ENCODE measurements around the gene MNX1.

- TF ChIP-seq, protein P1, sequence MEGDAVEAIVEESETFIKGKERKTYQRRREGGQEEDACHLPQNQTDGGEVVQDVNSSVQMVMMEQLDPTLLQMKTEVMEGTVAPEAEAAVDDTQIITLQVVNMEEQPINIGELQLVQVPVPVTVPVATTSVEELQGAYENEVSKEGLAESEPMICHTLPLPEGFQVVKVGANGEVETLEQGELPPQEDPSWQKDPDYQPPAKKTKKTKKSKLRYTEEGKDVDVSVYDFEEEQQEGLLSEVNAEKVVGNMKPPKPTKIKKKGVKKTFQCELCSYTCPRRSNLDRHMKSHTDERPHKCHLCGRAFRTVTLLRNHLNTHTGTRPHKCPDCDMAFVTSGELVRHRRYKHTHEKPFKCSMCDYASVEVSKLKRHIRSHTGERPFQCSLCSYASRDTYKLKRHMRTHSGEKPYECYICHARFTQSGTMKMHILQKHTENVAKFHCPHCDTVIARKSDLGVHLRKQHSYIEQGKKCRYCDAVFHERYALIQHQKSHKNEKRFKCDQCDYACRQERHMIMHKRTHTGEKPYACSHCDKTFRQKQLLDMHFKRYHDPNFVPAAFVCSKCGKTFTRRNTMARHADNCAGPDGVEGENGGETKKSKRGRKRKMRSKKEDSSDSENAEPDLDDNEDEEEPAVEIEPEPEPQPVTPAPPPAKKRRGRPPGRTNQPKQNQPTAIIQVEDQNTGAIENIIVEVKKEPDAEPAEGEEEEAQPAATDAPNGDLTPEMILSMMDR (conservative IDR thresholded peaks at IDR 0.05; ENCODE audit: low read depth, low read length): no peak
- TF ChIP-seq EZH2 (IDR thresholded peaks at IDR 0.05; ENCODE audit: low read length, unreplicated experiment) (no peak), EZH2phosphoT487 (IDR thresholded peaks at IDR 0.05; ENCODE audit: borderline replicate concordance, low read length) (no peak)
Measured at GRCh38 chr7:157017149-157017548, 6.7 kb upstream of the MNX1 start.

Data from PC-3 (cell line).